Activated CD4-positive, CD25-positive, alpha-beta regulatory T cell treated with anti-CD3 and anti-CD28 coated beads, Interleukin-2, amount 50 U/mL, for 72 hours (primary cell): ENCODE measurements around the gene PROCA1.
"Not testable (repeated sequence)": the region's sequence is repeated elsewhere in the genome, so short reads cannot be mapped to it uniquely, and the experiment has no call there.

Experiments used
- DNase-seq: peaks from one replicate; pipeline ENCODE4 v3.0.0; 2021

The PROCA1 gene

GRCh38 chr17:28667870-28668269, 43.8 kb downstream of the PROCA1 start:
- no peak for DNase-seq

- no peak for DNase-seq
These were observed 45.7 kb downstream of the PROCA1 start for GRCh38 chr17:28665994-28666393.

- no peak for DNase-seq
These were observed 48.0 kb downstream of the PROCA1 start for GRCh38 chr17:28663723-28664122.

- DNase-seq = no peak
These were observed 49.2 kb downstream of the PROCA1 start for GRCh38 chr17:28662527-28662829.

- peak; percentile 94 for DNase-seq
These were observed 49.8 kb downstream of the PROCA1 start, which contains the start of the genes SDF2 and SUPT6H for GRCh38 chr17:28661635-28662526. Gene SDF2, minus strand, starts transcription at chr17:28661906. Its CDS starts 30 bp downstream, at chr17:28661876. Gene SUPT6H, plus strand, starts transcription at chr17:28662205. Its CDS starts 11,197 bp downstream, at chr17:28673402.

GRCh38 chr17:28659497-28659881, 52.2 kb downstream of the PROCA1 start:
- not testable (repeated sequence) for DNase-seq

GRCh38 chr17:28658766-28659496, 52.8 kb downstream of the PROCA1 start:
- not testable (repeated sequence) for DNase-seq

GRCh38 chr17:28658342-28658741, 53.3 kb downstream of the PROCA1 start:
- not testable (repeated sequence) for DNase-seq

- no peak for DNase-seq
These were observed 53.9 kb downstream of the PROCA1 start for GRCh38 chr17:28657756-28658155.

- DNase-seq = no peak
These were observed 56.5 kb downstream of the PROCA1 start for GRCh38 chr17:28655160-28655559.
